ENCODE results near the gene MRPL21.

MRPL21 gene

DNA sequence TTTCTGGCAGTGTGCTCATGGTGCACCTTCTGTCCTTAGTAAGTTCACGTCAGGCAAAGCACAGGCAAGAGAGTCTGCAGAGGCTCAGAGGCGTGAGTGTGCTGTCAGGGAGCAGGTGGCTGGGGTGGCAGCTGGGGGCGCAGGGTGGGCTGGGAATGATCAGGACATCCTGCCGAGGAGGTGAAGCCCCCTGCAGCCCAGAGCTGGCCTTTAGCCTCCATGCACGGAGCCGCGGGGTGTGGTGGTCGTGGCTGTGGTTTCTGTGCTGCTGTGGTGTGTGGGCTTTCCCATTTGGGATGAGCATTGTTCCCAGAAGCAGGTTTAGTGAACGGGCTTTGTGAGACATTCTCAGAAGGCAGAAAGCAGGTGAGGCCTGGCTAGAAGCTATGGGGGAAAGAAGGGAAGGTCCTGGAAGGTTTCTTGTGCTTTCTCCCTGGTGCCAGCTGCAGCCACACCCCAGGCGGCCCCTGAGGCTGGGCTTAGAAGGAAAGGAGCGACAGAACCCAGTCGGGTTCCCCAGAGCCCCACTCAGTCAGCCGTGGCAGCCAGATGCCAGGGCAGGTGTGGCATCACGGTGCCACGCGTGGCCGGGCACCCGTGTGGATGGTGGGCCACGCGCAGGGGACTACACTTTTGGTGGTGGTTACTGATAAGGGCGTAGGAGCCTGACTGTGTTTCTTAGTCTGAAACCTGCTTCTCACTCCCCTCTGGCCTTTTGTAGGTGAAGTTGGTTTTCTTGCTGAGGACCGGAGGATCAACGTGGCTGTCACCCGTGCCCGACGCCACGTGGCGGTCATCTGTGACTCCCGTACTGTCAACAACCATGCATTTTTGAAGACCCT lies 32.1 kb upstream of the MRPL21 start:
- H3K36me3 ChIP-seq: peaks cover 66% of the 10 kb centered on the region
- TF ChIP-seq, protein P1, sequence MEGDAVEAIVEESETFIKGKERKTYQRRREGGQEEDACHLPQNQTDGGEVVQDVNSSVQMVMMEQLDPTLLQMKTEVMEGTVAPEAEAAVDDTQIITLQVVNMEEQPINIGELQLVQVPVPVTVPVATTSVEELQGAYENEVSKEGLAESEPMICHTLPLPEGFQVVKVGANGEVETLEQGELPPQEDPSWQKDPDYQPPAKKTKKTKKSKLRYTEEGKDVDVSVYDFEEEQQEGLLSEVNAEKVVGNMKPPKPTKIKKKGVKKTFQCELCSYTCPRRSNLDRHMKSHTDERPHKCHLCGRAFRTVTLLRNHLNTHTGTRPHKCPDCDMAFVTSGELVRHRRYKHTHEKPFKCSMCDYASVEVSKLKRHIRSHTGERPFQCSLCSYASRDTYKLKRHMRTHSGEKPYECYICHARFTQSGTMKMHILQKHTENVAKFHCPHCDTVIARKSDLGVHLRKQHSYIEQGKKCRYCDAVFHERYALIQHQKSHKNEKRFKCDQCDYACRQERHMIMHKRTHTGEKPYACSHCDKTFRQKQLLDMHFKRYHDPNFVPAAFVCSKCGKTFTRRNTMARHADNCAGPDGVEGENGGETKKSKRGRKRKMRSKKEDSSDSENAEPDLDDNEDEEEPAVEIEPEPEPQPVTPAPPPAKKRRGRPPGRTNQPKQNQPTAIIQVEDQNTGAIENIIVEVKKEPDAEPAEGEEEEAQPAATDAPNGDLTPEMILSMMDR (IDR thresholded peaks at IDR 0.05; ENCODE audit: low read depth, low read length): no peak
- no peaks in the 10 kb centered on the region for H3K4me1 ChIP-seq
- H3K9me3 ChIP-seq: no peaks in the 10 kb centered on the region
- no peaks in the 10 kb centered on the region for H3K27me3 ChIP-seq
- no peak for DNase-seq
- H3K4me3 ChIP-seq (ENCODE audit: low read depth, low read length): no peak overlapping the region

DNA sequence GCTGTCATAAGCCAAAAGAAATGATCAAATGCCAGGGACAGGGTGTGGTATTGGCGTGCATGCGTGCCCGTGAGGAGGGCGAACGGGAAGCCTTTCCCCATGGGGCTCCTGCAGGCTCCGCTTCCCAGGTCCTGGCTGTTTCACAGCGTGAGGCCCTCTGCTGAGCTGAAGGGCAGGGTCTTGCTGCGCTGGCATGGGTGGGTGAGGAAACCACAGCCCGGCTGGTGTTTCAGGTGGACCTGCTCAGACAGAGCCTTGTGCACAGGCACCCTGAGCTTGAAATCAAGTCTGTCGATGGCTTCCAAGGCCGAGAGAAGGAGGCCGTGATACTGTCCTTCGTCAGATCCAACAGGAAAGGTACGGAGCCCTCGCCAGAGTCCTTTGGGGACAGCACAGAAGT lies 31.4 kb upstream of the MRPL21 start:
- DNase-seq: no peak
- TF ChIP-seq, protein P1 (IDR thresholded peaks at IDR 0.05; ENCODE audit: low read depth, low read length): no peak
- no peak overlapping the region for H3K4me3 ChIP-seq (ENCODE audit: low read depth, low read length)
- H3K27me3 ChIP-seq: no peaks in the 10 kb centered on the region
- H3K4me1 ChIP-seq: no peaks in the 10 kb centered on the region
- peaks cover 71% of the 10 kb centered on the region for H3K36me3 ChIP-seq
- no peaks in the 10 kb centered on the region for H3K9me3 ChIP-seq

DNA sequence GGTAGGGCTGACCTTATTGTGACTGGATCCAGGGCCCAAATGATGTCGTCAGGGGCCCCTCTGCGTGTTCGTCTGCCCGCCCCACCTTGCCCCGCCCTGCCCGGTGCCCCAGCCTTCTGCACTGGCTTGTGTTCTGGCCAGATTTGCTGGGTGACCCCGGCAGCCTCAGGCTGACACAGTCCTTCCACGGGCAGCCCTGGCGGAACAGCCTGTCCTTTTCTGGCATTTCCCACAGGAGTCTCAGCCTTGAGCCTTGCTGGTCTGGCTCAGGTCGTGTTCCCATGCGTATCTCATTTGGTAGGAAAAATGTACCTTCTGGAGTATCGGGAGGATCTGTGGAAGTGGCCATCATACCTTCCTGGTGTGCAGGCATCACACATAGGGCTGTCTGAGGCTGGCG lies 31.0 kb upstream of the MRPL21 start:
- Histone ChIP-seq H3K4me1 (no peaks in the 10 kb centered on the region), H3K27me3 (no peaks in the 10 kb centered on the region), H3K36me3 (peaks cover 72% of the 10 kb centered on the region), H3K4me3 (ENCODE audit: low read depth, low read length) (no peak overlapping the region), H3K9me3 (no peaks in the 10 kb centered on the region)
- TF ChIP-seq, protein P1 (IDR thresholded peaks at IDR 0.05; ENCODE audit: low read depth, low read length): no peak
- no peak for DNase-seq

DNA sequence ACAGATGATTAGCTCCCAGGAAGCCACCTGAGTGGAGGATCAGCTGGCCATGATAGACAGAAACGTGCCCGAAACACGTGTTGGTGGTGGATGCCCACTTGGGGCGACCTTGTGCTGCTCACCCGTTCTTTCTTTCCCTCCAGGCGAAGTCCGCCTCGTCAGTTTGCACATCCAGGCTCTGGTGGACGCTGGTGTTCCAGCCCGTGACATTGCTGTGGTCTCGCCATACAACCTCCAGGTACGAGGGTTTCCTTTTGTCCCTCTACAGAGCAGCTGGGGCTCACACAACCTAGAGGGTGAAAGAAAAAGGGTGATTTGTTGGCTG lies 30.7 kb upstream of the MRPL21 start:
- Histone ChIP-seq H3K9me3 (no peaks in the 10 kb centered on the region), H3K4me1 (no peaks in the 10 kb centered on the region), H3K4me3 (ENCODE audit: low read depth, low read length) (no peak overlapping the region), H3K36me3 (peaks cover 73% of the 10 kb centered on the region), H3K27me3 (no peaks in the 10 kb centered on the region)
- DNase-seq: no peak
- TF ChIP-seq, protein P1 (IDR thresholded peaks at IDR 0.05; ENCODE audit: low read depth, low read length): no peak

DNA sequence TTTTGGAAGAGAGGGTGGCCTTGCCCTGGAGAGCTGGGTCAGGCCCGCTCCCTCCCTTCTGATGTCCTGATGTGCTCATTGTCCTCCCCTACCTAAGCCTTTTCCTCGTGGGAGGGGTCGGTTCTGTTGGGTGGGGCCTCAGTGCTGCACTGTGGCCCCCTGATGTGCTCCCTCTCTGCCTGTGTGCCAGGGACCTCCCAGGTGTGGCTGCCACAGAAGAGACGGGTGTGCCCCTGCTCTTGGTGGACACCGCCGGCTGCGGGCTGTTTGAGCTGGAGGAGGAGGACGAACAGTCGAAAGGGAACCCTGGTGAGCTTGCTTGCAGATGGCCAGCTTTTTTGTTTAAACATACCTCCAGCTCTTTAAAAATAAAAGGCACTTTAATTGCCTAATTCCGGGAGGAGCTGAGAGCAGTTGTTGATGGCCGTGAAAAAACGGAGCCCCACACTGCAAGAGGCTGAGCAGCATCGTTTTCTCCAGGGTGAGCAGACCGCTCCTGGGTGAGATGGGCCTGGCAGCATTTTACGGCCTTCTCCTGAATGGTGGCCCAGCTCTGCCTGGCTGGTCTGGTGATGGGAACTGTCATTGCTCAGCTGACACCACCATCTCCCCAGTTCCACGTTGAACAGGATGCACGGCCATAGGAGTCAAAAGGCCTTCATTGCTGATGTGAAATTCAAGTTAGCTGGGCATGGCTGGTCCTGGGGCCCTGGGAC lies 30.1 kb upstream of the MRPL21 start:
- Histone ChIP-seq H3K27me3 (no peaks in the 10 kb centered on the region), H3K4me1 (no peaks in the 10 kb centered on the region), H3K36me3 (peaks cover 74% of the 10 kb centered on the region), H3K9me3 (no peaks in the 10 kb centered on the region), H3K4me3 (ENCODE audit: low read depth, low read length) (no peak overlapping the region)
- TF ChIP-seq, protein P1 (IDR thresholded peaks at IDR 0.05; ENCODE audit: low read depth, low read length): no peak
- DNase-seq: no peak
